HG03520 (cell line): ENCODE measurements around the gene MED27.

Source experiments
- ATAC-seq: cut with Tn5 transposase; IDR thresholded peaks from one replicate; pipeline ENCODE4 v1.9.1; 2021; ENCODE audit warnings: mild to moderate bottlenecking, moderate library complexity; ENCODE audit not compliant: unreplicated experiment

Gene MED27

DNA sequence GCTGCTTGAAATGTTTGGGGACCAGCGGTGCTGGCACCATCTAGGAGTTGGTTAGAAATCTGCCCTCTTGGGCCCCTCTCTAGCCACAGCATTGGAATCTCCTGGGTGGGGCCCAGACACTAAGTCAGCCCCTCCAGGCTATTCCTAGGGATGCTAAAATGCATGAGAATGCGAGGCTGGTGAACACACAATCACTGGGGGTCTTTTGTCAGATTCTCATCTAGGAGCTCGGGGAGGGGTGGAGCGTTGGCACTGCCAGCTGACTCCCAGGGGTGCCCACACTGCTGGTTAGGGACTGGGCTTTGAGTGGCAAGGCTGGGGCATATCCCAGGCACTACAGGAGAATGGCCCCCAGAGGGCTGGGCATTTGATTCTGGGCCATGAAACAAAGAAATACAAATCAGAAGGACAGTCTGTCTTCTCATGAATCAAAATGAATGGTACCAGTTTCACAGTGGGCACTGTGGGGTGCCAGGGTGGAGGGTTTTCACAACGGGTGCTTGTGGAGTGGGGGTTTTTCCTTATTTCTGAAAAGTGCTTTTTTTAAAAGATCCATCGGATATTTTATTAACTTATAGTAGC, 212.0 kb downstream of the MED27 start:
- ATAC-seq: no peak

DNA sequence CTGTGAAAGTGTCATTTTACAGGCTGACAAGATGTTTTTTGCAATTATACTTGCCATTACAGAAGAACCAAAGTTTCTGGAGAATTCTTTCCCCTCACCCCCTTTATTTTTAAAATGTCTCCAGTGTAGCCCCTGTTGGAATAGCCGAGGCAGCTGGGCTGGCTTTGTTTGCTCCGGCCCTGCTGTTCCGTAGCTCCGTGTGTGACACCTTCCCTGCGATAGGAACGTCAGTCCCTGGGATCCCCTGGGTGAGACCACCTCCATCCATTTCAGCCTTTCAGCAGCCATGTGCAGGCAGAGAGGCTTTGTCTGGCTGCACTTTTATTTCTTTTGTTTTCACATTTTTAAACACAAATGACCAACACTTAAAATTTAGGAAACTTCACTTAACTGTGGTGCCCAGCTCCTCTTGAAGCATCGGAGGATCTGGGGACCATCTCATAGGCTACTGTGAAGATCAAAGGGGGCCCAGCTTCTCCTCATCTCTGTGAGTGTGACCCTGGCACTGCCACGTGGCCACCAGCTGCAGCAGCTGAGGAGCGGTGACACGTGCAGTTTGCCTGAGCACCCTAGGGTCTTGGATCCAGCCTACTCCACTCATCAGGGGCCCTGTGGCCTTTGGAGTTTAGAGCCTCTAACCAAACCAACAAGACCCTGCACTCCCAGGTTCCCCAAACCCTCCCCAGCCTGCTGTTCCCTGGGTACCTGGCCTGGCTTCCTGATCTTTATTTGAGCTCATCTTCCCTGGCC, 214.0 kb downstream of the MED27 start:
- ATAC-seq: no peak

- no peak for ATAC-seq
These were observed 215.1 kb downstream of the MED27 start for GRCh38 chr9:131864531-131864930.

GRCh38 chr9:131863306-131863896, 216.3 kb downstream of the MED27 start:
- ATAC-seq: no peak

DNA sequence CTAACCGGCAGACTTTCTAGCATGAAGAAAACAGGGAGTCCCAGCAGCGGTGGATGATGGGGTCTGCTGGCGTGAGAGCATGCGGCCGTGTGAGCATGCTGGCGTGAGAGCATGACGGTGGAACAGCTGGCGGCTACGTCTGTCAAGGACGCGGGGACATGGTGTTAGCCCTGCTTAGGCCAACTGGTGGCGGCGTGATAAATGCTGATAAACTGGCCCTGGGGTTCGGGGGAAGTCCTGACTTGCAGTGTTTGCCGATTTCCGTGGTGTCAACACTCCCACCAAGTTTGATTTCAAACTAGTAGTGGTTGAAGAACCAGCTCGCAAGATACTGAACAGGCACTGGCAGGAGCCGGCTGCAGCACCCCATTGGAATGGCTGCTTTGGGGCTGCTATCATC, 217.4 kb downstream of the MED27 start:
- ATAC-seq: no peak

- ATAC-seq: no peak
These were observed 219.2 kb downstream of the MED27 start for GRCh38 chr9:131860430-131860829.

DNA sequence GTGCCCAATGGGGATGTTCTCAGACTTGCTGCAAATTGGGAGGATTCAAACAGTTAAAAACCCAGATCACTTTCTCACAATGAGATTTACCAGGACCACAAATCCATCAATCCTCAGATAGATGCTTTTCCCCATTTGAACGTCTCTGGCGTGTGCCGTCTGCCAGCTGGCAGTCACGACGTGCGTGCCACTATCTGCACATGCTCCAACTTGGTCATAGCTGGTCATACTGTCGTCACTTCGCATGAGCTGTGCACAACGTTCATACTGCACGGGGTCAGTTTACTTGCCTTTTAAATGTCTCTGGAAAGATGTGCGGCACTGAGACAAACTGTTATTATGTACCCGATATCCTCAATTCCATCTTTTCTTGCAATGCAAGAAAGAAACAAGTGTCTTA, 221.5 kb downstream of the MED27 start:
- ATAC-seq: no peak

DNA sequence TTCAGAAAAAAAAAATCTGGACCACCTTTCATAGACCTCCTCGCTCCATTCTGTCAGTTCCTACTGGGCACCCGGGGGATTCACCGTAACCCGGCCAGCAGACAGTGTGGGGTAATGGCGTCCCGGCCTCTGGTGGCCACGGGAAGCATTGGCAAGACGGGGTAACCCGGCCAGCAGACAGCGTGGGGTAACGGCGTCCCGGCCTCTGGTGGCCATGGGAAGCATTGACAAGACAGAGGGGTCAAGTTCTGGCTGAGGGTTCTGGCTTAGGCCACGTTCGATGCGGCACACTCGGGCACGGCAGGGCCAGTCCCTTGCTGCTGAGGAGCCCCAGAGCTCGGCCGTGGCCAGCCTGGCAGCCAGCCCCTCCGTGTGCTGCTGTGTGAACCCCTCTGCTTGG, 223.6 kb downstream of the MED27 start:
- no peak for ATAC-seq

- ATAC-seq: no peak
These were observed 224.6 kb downstream of the MED27 start for GRCh38 chr9:131854896-131855613.

- no peak for ATAC-seq
These were observed 225.3 kb downstream of the MED27 start for GRCh38 chr9:131854334-131854733.

DNA sequence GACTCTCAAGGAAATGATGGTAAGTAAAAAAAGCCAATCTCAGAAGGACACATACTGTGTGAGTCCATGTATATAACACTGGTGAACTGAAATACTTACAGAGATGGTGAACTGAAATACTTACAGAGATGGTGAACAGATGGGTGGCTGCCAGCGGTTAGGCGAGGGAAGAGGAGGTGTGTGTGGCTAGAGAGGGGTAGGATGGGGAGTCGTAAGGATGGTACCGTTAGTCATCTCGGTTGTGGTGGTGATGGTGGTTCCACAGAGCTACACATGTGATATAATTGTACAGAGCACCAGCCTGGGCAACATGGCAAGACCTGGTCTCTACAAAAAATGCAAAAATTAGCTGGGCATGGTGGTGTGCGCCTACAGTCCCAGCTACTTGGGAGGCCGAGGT, 226.2 kb downstream of the MED27 start:
- no peak for ATAC-seq

GRCh38 chr9:131851414-131851813, 228.3 kb downstream of the MED27 start:
- ATAC-seq: no peak

- no peak for ATAC-seq
These were observed 230.3 kb downstream of the MED27 start for GRCh38 chr9:131849391-131849790.

GRCh38 chr9:131848570-131849160, 231.0 kb downstream of the MED27 start:
- ATAC-seq: no peak

- ATAC-seq: no peak
These were observed 231.9 kb downstream of the MED27 start for GRCh38 chr9:131847665-131848354.

DNA sequence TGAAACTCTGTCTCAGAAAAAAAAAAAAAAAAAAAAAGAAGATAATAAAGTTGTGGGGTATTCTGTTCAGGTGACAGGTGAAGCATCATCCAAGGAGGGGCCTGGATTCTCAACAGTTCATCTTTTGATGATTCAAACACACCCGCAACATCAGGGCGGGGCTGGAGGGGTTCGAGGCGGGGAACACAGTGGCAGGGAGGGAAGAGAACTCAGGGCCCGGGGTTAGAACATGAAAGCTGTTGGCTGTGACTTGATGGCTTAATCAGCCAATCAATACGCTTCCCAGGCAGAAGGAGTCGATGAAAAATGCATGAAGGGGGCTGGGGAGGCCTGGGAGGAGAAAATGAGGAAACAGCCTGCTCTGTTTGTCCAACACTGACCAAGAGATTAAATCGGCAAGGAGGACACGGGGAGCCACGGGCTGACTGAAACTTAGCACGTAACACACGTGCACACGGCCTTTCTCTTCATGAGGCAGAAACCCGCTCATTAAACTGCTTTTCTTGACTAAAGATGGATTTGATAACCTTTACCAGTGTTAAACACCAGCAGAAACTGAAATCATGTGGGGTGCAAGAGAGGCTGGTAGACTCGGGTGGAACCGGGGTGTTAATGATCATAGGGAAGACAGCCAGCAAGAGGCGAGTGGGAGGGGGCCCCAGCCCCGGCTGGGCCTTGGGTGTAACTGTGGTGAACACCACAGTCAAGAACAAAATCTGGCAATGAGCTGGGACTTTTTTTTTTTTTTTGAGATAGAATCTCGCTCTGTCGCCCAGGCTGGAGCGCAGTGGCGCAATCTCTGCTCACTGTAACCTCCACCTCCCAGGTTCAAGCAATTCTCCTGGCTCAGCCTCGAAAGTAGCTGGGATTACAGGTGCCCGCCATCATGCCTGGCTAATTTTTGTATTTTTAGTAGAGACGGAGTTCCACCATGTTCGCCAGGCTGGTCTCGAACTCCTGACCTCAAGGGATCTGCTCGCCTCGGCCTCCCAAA, 234.1 kb downstream of the MED27 start:
- ATAC-seq: no peak

DNA sequence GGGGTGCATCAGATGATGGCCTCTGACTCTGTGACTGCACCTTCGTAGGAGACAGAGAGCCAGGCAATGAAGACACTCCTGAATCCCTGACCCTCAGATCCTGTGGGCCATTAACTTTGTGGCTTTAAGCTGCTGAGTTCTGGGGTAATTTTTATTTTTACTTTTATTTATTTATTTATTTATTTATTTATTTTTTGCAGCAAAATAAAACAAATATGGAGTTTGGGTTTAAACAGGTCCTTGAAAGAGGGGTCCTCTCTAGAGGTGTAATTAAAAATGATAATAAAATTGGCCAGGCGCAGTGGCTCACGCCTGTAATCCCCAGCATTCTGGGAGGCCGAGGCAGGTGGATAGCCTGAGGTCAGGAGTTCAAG, 234.9 kb downstream of the MED27 start:
- no peak for ATAC-seq

- no peak for ATAC-seq
These were observed 235.5 kb downstream of the MED27 start for GRCh38 chr9:131843989-131844744.

DNA sequence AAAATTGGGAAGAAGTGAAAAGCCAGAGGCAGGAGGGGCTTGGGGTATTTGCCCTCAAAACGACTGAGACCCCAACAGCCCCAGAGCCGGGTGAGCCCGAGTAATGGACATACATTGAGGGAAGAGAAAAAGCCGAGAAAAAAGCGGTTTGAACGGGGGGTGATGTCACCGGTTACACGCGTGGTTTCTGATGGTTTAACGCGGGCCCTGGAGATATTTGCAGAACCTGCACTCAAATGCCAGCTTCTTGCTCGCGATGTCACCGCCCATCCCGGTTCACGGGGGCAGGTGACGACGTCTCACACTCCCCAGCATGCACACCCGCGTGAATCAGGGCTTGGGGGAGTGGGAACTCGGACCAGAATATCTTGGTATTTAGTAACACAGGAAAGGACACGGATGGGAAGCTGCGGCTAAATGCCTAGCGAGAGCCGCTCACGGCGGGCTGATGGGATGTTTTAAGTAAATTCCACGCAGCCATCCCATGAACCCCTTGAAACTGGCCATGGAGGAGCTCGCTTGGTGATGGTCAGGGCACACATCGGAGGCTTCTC, 237.8 kb downstream of the MED27 start:
- ATAC-seq: no peak
